Stimulated activated CD8-positive, alpha-beta memory T cell treated with anti-CD3 and anti-CD28 coated beads, Interleukin-12 subunit alpha, Interleukin-12 subunit beta, amount 100 ng/mL, for 24 hours (primary cell): ENCODE results near the gene MAN2B1.

ENCODE experiments used
- DNase-seq: peaks from one replicate; pipeline ENCODE4 v3.0.0-alpha.2; 2020; ENCODE audit errors: extremely low read depth

The MAN2B1 gene

DNA sequence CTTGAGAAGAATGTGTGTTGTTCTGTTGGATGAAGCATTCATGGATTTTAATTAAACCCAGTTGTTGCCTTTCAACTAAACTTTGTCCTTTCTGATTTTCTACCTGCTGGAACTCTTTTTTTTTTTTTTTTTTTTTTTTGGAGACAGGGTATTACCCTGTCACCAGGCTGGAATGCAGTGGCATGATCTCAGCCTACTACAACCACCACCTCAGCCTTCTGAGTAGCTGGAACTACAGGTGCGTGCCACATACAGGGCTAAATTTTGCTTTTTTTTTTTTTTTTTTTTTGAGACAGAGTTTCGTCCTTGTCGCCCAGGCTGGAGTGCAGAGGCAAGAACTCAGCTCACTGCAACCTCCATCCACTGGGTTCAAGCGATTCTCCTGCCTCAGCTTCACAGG, 48.9 kb downstream of the MAN2B1 start:
- DNase-seq = no peak

DNA sequence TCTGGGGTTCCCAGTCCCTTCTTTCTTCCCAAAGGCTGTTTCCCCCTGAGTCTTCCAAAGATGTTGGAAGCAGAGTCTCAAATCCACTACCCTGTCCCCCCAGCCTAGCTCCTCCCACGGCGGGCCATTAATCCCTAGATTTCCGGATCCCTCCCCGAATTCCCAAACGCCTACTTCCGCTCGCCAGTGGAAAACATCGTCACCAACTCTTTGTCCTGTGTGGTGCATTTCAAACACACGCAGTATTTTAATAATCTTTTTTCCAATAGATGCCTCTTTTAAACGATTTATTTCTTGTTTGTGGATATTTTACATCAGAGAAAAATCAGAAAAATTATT, 55.2 kb downstream of the MAN2B1 start:
- DNase-seq = no peak

DNA sequence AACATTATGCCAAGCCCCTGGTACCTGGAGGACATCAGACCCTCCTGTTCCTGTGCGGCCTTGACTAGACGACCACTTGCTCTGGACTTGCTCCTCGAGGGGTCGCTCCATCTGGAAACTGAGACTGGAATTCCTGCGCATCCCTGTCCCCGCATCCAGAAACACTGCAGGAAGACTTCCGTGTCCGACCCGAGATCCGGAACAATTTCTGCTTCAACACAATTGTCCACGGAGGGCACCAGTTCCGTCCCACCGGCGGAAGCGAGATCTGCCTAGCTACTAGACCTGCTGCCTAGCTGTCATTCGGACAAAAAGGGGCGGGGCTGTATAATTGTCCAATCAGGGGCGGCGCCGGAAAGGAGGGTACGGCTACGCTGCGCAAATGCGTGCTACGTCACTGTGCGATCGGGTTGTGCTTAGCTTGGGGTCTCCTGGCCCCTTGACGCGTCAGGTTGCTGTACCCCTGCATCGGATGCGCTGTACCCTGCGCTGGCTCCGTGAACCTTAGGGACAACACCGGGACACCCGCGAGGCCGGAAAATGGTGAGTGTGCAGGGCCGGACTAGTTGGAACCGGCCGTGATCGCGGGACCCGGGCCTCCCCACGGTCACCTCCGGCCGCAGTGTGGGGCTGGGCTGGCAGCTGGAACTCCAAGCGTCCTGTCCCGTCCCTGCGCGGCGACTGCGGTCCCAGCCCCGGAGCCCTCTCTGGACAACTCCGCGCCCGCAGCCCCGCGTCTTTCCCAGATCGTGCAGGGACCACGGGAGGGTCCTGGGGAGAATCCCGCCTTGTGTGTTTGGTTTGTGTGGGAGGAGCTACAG, 55.8 kb downstream of the MAN2B1 start, which contains the start of the genes ZNF490 and ZNF791:
Gene ZNF490 (minus strand): TSS at position 274 of the 821 bp plus-strand sequence. CDS start 133 bp downstream, at position 141.
Gene ZNF791 (plus strand): TSS at position 381 of the 821 bp plus-strand sequence. CDS start 160 bp downstream, at position 541.
- peak; percentile 93 for DNase-seq

DNA sequence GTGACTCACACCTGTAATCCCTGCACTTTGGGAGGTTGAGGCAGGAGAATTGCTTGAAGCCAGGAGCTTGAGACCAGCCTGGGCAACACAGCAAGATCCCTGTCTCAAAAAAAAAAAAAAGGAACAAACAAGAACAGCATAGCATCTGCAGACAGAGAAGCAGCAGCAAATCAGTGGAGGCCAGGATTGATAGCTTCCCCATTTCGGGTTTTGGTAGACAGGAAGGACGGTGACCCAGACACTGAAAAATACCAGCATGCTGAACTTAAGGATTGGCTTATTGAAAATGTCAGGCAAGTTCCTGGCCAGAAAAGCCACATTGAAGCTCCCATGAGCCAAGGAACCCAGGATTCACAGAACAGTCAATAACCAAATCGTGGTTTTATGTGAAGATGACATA, 58.9 kb downstream of the MAN2B1 start:
- DNase-seq = no peak

DNA sequence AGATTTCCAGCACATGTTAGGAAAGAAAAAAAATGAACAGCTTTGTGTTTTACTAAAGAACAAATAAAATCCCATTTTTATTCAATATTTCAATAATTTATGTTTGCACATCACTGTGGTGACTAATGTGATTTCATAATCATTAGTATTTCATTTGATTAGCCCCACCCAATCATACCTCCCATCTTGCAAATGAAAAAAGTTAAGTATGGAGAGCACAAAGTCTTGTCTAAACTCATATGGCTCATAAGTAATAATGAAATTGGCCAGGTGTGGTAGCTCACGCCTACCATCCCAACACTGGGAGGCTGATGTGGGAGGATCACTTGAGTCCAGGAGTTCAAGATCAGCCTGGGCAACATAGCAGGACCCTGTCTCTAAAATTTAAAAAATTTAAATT, 59.7 kb downstream of the MAN2B1 start:
- DNase-seq = no peak

DNA sequence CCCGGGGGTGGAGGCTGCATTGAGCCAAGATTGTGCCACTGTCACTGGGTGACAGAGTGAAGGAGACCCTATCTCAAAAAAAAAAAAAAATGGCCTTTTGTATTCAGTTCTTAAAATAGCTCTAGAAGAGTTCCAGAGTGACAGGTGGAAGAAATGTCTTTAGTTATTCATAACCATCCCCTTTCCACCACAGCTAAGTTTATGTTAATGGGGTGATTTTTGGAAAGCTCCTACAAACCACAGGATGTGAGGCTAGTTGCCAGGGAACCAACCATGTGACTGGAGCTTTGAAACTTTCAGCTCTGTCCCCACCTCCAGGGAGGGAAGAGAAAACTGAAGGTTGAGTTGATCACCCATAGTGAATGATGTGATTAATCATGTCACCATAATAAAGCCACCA, 62.8 kb downstream of the MAN2B1 start:
- no peak for DNase-seq

DNA sequence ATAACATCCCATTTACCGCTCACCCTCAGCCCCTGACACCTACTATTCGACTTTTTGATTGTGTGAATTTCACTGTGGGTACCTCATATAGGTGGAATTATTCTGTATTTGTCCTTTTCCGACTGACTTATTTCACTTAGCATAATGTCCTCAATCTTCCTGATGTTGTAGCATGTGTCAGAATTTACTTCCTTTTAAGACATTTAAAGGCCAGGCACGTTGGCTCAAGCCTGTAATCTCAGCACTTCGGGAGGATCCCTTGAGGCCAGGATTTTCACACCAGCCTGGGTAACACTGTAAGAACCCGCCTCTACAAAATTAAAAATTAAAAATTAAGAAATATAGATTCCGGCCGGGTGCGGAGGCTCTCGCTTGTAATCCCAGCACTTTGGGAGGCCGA, 68.9 kb downstream of the MAN2B1 start:
- no peak for DNase-seq

DNA sequence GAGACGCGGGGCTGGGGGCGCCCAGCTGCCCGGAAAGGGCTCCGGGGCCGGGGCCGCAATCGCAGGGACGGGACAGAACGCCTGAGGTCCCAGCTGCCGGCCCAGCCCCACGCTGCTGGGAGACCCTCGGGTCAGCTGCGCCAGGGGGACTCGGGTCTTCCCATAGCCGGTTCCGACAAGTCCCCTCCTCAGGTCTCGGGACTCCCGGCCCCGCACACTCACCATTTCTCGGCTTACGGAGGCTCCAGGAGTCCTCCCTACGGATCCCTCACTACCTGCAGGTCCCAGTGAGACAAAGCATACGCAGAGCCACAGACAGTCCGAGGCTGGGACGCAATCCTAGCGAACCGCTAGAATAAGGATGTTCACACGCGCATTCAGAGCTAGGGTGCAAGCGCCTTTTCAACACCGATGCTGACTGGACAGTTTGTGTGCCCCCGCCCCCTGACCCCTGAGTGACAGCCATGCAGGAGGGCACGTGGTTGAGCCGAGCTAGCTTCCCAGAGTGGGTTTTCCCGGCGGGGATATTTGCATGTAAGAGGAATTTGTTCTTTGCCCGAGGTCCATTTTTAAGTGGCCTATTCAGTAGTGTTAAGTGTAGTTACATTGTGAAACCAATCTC, 69.5 kb downstream of the MAN2B1 start:
- no peak for DNase-seq
